Fibroblast of skin of abdomen (primary cell): Measurements from ENCODE around the gene SCYL1.

Source experiments
- DNase-seq: peaks from one replicate; pipeline ENCODE4 v3.0.0-alpha.2; 2013

The SCYL1 gene

GRCh38 chr11:65493367-65494176 is 31.3 kb upstream of the SCYL1 start:
- DNase-seq, result peak; percentile 94

- DNase-seq, result peak; percentile 77
Measured at GRCh38 chr11:65496304-65497140, 28.4 kb upstream of the SCYL1 start.

GRCh38 chr11:65497141-65498041 is 27.5 kb upstream of the SCYL1 start:
- peak; percentile 99 for DNase-seq

GRCh38 chr11:65498042-65498726 is 26.7 kb upstream of the SCYL1 start:
- DNase-seq, result peak; percentile 71

DNA sequence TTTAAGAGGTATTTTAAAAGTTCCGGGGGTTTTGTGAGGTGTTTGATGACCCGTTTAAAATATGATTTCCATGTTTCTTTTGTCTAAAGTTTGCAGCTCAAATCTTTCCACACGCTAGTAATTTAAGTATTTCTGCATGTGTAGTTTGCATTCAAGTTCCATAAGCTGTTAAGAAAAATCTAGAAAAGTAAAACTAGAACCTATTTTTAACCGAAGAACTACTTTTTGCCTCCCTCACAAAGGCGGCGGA is 26.2 kb upstream of the SCYL1 start:
- DNase-seq, result no peak

DNA sequence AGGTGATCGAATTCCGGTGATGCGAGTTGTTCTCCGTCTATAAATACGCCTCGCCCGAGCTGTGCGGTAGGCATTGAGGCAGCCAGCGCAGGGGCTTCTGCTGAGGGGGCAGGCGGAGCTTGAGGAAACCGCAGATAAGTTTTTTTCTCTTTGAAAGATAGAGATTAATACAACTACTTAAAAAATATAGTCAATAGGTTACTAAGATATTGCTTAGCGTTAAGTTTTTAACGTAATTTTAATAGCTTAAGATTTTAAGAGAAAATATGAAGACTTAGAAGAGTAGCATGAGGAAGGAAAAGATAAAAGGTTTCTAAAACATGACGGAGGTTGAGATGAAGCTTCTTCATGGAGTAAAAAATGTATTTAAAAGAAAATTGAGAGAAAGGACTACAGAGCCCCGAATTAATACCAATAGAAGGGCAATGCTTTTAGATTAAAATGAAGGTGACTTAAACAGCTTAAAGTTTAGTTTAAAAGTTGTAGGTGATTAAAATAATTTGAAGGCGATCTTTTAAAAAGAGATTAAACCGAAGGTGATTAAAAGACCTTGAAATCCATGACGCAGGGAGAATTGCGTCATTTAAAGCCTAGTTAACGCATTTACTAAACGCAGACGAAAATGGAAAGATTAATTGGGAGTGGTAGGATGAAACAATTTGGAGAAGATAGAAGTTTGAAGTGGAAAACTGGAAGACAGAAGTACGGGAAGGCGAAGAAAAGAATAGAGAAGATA is 25.7 kb upstream of the SCYL1 start, which contains the start of gene MALAT1:
TSS of gene MALAT1 (plus strand) at position 69 of the 736 bp plus-strand sequence.
- peak; percentile 97 for DNase-seq

- DNase-seq, result no peak
Measured at GRCh38 chr11:65499713-65500386, 25.0 kb upstream of the SCYL1 start.

DNA sequence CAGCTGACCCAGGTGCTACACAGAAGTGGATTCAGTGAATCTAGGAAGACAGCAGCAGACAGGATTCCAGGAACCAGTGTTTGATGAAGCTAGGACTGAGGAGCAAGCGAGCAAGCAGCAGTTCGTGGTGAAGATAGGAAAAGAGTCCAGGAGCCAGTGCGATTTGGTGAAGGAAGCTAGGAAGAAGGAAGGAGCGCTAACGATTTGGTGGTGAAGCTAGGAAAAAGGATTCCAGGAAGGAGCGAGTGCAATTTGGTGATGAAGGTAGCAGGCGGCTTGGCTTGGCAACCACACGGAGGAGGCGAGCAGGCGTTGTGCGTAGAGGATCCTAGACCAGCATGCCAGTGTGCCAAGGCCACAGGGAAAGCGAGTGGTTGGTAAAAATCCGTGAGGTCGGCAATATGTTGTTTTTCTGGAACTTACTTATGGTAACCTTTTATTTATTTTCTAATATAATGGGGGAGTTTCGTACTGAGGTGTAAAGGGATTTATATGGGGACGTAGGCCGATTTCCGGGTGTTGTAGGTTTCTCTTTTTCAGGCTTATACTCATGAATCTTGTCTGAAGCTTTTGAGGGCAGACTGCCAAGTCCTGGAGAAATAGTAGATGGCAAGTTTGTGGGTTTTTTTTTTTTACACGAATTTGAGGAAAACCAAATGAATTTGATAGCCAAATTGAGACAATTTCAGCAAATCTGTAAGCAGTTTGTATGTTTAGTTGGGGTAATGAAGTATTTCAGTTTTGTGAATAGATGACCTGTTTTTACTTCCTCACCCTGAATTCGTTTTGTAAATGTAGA is 24.3 kb upstream of the SCYL1 start:
- DNase-seq, result peak; percentile 67

- DNase-seq, result no peak
Measured at GRCh38 chr11:65501186-65501471, 23.8 kb upstream of the SCYL1 start.

GRCh38 chr11:65501472-65502273 is 23.2 kb upstream of the SCYL1 start:
- DNase-seq, result peak; percentile 51

- DNase-seq, result no peak
Measured at GRCh38 chr11:65502274-65502554, 22.7 kb upstream of the SCYL1 start.

DNA sequence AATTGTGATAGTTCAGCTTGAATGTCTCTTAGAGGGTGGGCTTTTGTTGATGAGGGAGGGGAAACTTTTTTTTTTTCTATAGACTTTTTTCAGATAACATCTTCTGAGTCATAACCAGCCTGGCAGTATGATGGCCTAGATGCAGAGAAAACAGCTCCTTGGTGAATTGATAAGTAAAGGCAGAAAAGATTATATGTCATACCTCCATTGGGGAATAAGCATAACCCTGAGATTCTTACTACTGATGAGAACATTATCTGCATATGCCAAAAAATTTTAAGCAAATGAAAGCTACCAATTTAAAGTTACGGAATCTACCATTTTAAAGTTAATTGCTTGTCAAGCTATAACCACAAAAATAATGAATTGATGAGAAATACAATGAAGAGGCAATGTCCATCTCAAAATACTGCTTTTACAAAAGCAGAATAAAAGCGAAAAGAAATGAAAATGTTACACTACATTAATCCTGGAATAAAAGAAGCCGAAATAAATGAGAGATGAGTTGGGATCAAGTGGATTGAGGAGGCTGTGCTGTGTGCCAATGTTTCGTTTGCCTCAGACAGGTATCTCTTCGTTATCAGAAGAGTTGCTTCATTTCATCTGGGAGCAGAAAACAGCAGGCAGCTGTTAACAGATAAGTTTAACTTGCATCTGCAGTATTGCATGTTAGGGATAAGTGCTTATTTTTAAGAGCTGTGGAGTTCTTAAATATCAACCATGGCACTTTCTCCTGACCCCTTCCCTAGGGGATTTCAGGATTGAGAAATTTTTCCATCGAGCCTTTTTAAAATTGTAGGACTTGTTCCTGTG is 22.1 kb upstream of the SCYL1 start:
- DNase-seq, result peak; percentile 56

GRCh38 chr11:65503368-65503948 is 21.4 kb upstream of the SCYL1 start:
- DNase-seq, result peak; percentile 28

- peak; percentile 75 for DNase-seq
Measured at GRCh38 chr11:65503949-65504673, 20.8 kb upstream of the SCYL1 start.

DNA sequence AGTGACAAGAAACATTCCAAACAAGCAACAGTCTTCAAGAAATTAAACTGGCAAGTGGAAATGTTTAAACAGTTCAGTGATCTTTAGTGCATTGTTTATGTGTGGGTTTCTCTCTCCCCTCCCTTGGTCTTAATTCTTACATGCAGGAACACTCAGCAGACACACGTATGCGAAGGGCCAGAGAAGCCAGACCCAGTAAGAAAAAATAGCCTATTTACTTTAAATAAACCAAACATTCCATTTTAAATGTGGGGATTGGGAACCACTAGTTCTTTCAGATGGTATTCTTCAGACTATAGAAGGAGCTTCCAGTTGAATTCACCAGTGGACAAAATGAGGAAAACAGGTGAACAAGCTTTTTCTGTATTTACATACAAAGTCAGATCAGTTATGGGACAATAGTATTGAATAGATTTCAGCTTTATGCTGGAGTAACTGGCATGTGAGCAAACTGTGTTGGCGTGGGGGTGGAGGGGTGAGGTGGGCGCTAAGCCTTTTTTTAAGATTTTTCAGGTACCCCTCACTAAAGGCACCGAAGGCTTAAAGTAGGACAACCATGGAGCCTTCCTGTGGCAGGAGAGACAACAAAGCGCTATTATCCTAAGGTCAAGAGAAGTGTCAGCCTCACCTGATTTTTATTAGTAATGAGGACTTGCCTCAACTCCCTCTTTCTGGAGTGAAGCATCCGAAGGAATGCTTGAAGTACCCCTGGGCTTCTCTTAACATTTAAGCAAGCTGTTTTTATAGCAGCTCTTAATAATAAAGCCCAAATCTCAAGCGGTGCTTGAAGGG is 20.0 kb upstream of the SCYL1 start:
- peak; percentile 47 for DNase-seq

DNA sequence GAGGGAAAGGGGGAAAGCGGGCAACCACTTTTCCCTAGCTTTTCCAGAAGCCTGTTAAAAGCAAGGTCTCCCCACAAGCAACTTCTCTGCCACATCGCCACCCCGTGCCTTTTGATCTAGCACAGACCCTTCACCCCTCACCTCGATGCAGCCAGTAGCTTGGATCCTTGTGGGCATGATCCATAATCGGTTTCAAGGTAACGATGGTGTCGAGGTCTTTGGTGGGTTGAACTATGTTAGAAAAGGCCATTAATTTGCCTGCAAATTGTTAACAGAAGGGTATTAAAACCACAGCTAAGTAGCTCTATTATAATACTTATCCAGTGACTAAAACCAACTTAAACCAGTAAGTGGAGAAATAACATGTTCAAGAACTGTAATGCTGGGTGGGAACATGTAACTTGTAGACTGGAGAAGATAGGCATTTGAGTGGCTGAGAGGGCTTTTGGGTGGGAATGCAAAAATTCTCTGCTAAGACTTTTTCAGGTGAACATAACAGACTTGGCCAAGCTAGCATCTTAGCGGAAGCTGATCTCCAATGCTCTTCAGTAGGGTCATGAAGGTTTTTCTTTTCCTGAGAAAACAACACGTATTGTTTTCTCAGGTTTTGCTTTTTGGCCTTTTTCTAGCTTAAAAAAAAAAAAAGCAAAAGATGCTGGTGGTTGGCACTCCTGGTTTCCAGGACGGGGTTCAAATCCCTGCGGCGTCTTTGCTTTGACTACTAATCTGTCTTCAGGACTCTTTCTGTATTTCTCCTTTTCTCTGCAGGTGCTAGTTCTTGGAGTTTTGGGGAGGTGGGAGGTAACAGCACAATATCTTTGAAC is 19.2 kb upstream of the SCYL1 start:
- peak; percentile 42 for DNase-seq
